ENCODE data around the gene C2orf72. TPM values are rescaled to one million over a fixed set of nuclear protein-coding genes. Genes with fewer than 3 reads are reported as not detected.

C2orf72 gene
- total and polyA plus RNA-seq, 2 donors (not counting 1 experiment from before 2014, with no cell fraction given), result not detected

GRCh38 chr2:231034291-231034882, 2.9 kb upstream of the C2orf72 start:
- TF ChIP-seq CTCF (IDR thresholded peaks at IDR 0.05) (no peak), EZH2 (IDR thresholded peaks at IDR 0.05; ENCODE audit: borderline replicate concordance, insufficient read depth, low read depth, low read length, poor library complexity, severe bottlenecking) (no peak)
- peak; percentile 49 for DNase-seq
- Histone ChIP-seq H3K36me3 (replicated peaks in 1 of 2; ENCODE audit: control extremely low read depth in 1 of 2, control insufficient read depth in 1 of 2, extremely low read depth in 1 of 2, insufficient read depth in 2 of 2, low read length in 1 of 2) (no peaks in the 10 kb centered on the region), H3K4me2 (replicated peaks; ENCODE audit: low read depth, low read length, poor library complexity, severe bottlenecking) (no peak overlapping the region), H4K20me1 (ENCODE audit: control insufficient read depth, insufficient read depth, low read length, poor library complexity, severe bottlenecking) (no peaks in the 10 kb centered on the region), H3K9me3 (ENCODE audit: control extremely low read depth in 1 of 3, control insufficient read depth in 2 of 3, insufficient read depth in 1 of 3, low read length in 2 of 3) (no peaks in the 10 kb centered on the region), H3K4me3 (ENCODE audit: control extremely low read depth in 1 of 5, extremely low read depth in 1 of 5, insufficient read depth in 1 of 5, low read depth in 2 of 5, low read length in 4 of 5) (no peak overlapping the region), H3K27me3 (replicated peaks in 1 of 4; ENCODE audit: control extremely low read depth in 1 of 4, control insufficient read depth in 3 of 4, insufficient read depth in 4 of 4, low read length in 3 of 4) (peaks cover 0 to 36% (median 15%) of the 10 kb centered on the region in 4 experiments), H3K4me1 (ENCODE audit: control insufficient read depth in 2 of 2, insufficient read depth in 2 of 2, low read length in 2 of 2) (peaks cover 14 to 16% of the 10 kb centered on the region in 2 donors), H3K79me2 (ENCODE audit: control insufficient read depth, insufficient read depth, low read length) (no peaks in the 10 kb centered on the region), H3K27ac (ENCODE audit: low read length in 2 of 2) (no peak overlapping the region), H2AFZ (ENCODE audit: insufficient read depth, low read depth, low read length, poor library complexity, severe bottlenecking) (no peak overlapping the region), H3K9ac (ENCODE audit: low read length) (no peak overlapping the region)
- intact Hi-C loops (cut with micrococcal nuclease), result no loop called here
- ATAC-seq (ENCODE audit: low read depth), result peak; percentile 67
- H3K27me3 Mint-ChIP-seq, result peaks cover 34% of the 10 kb centered on the region
- peaks cover 12% of the 10 kb centered on the region for H3K4me1 Mint-ChIP-seq
- H3K4me3 Mint-ChIP-seq, result no peak overlapping the region
- ChIA-PET CTCF (interaction anchor here (0.9 kb wide), 1 partner anchor 18 kb away, joined by 3 read pairs; no protein-coding TSS in a partner anchor), POLR2A (no interaction called here)
- no CpG with 5 or more reads among the region's 4 CpGs for WGBS (ENCODE audit: insufficient coverage)
- H3K9me3 Mint-ChIP-seq (ENCODE audit: insufficient read depth), result no peaks in the 10 kb centered on the region
- no peak overlapping the region for H3K27ac Mint-ChIP-seq

- CTCF ChIA-PET, result interaction anchor here (0.6 kb wide), 1 partner anchor 11 kb away, joined by 3 read pairs; no protein-coding TSS in a partner anchor
Measured at GRCh38 chr2:231036131-231036530, 1.2 kb upstream of the C2orf72 start.

More at GRCh38 chr2:231036131-231036530, 1.2 kb upstream of the C2orf72 start:
- intact Hi-C loops (cut with micrococcal nuclease), result loop anchor here (2.0 kb wide), 1 partner anchor 17 kb away; no protein-coding TSS in a partner anchor
- Histone ChIP-seq H3K27me3 (replicated peaks in 1 of 4; ENCODE audit: control extremely low read depth in 1 of 4, control insufficient read depth in 3 of 4, insufficient read depth in 4 of 4, low read length in 3 of 4) (peaks cover 0 to 38% (median 16%) of the 10 kb centered on the region in 4 experiments), H3K9me3 (ENCODE audit: control extremely low read depth in 1 of 3, control insufficient read depth in 2 of 3, insufficient read depth in 1 of 3, low read length in 2 of 3) (no peaks in the 10 kb centered on the region), H3K36me3 (replicated peaks in 1 of 2; ENCODE audit: control extremely low read depth in 1 of 2, control insufficient read depth in 1 of 2, extremely low read depth in 1 of 2, insufficient read depth in 2 of 2, low read length in 1 of 2) (no peaks in the 10 kb centered on the region), H3K4me2 (replicated peaks; ENCODE audit: low read depth, low read length, poor library complexity, severe bottlenecking) (no peak overlapping the region), H3K79me2 (ENCODE audit: control insufficient read depth, insufficient read depth, low read length) (no peaks in the 10 kb centered on the region), H4K20me1 (ENCODE audit: control insufficient read depth, insufficient read depth, low read length, poor library complexity, severe bottlenecking) (no peaks in the 10 kb centered on the region), H3K4me1 (ENCODE audit: control insufficient read depth in 2 of 2, insufficient read depth in 2 of 2, low read length in 2 of 2) (peaks cover 14 to 16% of the 10 kb centered on the region in 2 donors), H2AFZ (ENCODE audit: insufficient read depth, low read depth, low read length, poor library complexity, severe bottlenecking) (no peak overlapping the region), H3K9ac (ENCODE audit: low read length) (no peak overlapping the region), H3K27ac (ENCODE audit: low read length in 2 of 2) (no peak overlapping the region), H3K4me3 (ENCODE audit: control extremely low read depth in 1 of 5, extremely low read depth in 1 of 5, insufficient read depth in 1 of 5, low read depth in 2 of 5, low read length in 4 of 5) (no peak overlapping the region)
- ATAC-seq (ENCODE audit: low read depth), result no peak
- H3K4me3 Mint-ChIP-seq, result no peak overlapping the region
- H3K9me3 Mint-ChIP-seq (ENCODE audit: insufficient read depth), result no peaks in the 10 kb centered on the region
- POLR2A ChIA-PET, result no interaction called here
- TF ChIP-seq EZH2 (IDR thresholded peaks at IDR 0.05; ENCODE audit: borderline replicate concordance, insufficient read depth, low read depth, low read length, poor library complexity, severe bottlenecking) (no peak), CTCF (IDR thresholded peaks at IDR 0.05) (no peak)
- peaks cover 12% of the 10 kb centered on the region for H3K4me1 Mint-ChIP-seq
- WGBS (ENCODE audit: insufficient coverage), result 94% methylated on average over 3 of the region's 4 CpGs
- no peak for DNase-seq
- H3K27me3 Mint-ChIP-seq, result peaks cover 48% of the 10 kb centered on the region
- H3K27ac Mint-ChIP-seq, result no peak overlapping the region

Data from B cell (primary cell).